Trophoblast cell (in vitro differentiated cells and primary cell): Measurements from ENCODE around the gene ACTR1A.

Experiments used
- DNase-seq, 2 donors: peaks; one replicate each; pipeline ENCODE4 v3.0.0-alpha.2; 2016
- H2AFZ ChIP-seq: 2 replicates; pipeline ENCODE4 v1.6.1; 2013; ENCODE audit warnings: low read length, moderate library complexity, mild to moderate bottlenecking; ENCODE audit not compliant: insufficient read depth, poor library complexity
- H2AK5ac ChIP-seq: 2 replicates; pipeline ENCODE4 v1.6.1; 2013; ENCODE audit warnings: mild to moderate bottlenecking, low read length
- H2BK120ac ChIP-seq: 2 replicates; pipeline ENCODE4 v1.6.1; 2013; ENCODE audit warnings: low read length, mild to moderate bottlenecking, moderate library complexity; ENCODE audit not compliant: insufficient read depth, poor library complexity
- H2BK12ac ChIP-seq: 2 replicates; pipeline ENCODE4 v1.6.1; 2013; ENCODE audit warnings: mild to moderate bottlenecking, low read length, moderate library complexity
- H2BK5ac ChIP-seq: 2 replicates; pipeline ENCODE4 v1.6.1; 2013; ENCODE audit warnings: low read length, low read depth, moderate library complexity, mild to moderate bottlenecking; ENCODE audit not compliant: poor library complexity
- H3K14ac ChIP-seq: 2 replicates; pipeline ENCODE4 v1.6.1; 2013; ENCODE audit warnings: mild to moderate bottlenecking, low read length
- H3K18ac ChIP-seq: 2 replicates; pipeline ENCODE4 v1.6.1; 2013; ENCODE audit warnings: mild to moderate bottlenecking, low read length
- H3K23ac ChIP-seq: 2 replicates; pipeline ENCODE4 v1.6.1; 2013; ENCODE audit warnings: low read length
- H3K27ac ChIP-seq: 2 replicates; pipeline ENCODE4 v1.5.1; 2013; ENCODE audit warnings: low read depth, mild to moderate bottlenecking, inconsistent platforms, low read length, moderate library complexity
- H3K27me3 ChIP-seq: 2 replicates; pipeline ENCODE4 v1.6.1; 2013; ENCODE audit warnings: inconsistent platforms, mild to moderate bottlenecking, low read length, moderate library complexity; ENCODE audit not compliant: insufficient read depth
- H3K36me3 ChIP-seq, 2 experiments: 1 replicate in 1 of 2; 2 replicates in 1 of 2; pipeline ENCODE4 v1.6.1; 2013; ENCODE audit warnings: low read length in 2 of 2, mild to moderate bottlenecking in 2 of 2, moderate library complexity in 1 of 2; ENCODE audit not compliant: insufficient read depth in 2 of 2, control insufficient read depth in 1 of 2
- H3K4ac ChIP-seq: 2 replicates; pipeline ENCODE4 v1.6.1; 2013; ENCODE audit warnings: low read depth, mild to moderate bottlenecking, low read length, moderate library complexity
- H3K4me1 ChIP-seq, 2 experiments: 1 replicate in 1 of 2; 2 replicates in 1 of 2; pipeline ENCODE4 v1.6.1; 2013; ENCODE audit warnings: low read length in 2 of 2, mild to moderate bottlenecking in 2 of 2, moderate library complexity in 1 of 2; ENCODE audit not compliant: insufficient read depth in 2 of 2, control insufficient read depth in 1 of 2
- H3K4me2 ChIP-seq: 2 replicates; pipeline ENCODE4 v1.6.1; 2013; ENCODE audit warnings: inconsistent platforms, mild to moderate bottlenecking, low read length, moderate library complexity
- H3K4me3 ChIP-seq: 2 replicates; pipeline ENCODE4 v1.5.1; 2013; ENCODE audit warnings: mild to moderate bottlenecking, low read depth, low read length, inconsistent platforms
- H3K79me1 ChIP-seq: one replicate; pipeline ENCODE4 v1.6.1; 2013; ENCODE audit warnings: low read length
- H3K79me2 ChIP-seq: 2 replicates; pipeline ENCODE4 v1.6.1; 2013; ENCODE audit warnings: low read length, mild to moderate bottlenecking; ENCODE audit not compliant: control insufficient read depth, insufficient read depth, poor library complexity
- H3K9ac ChIP-seq: 2 replicates; pipeline ENCODE4 v1.6.1; 2013; ENCODE audit warnings: mild to moderate bottlenecking, low read length
- H3K9me3 ChIP-seq: 2 replicates; pipeline ENCODE4 v1.6.1; 2013; ENCODE audit warnings: low read depth, mild to moderate bottlenecking, control low read depth, inconsistent platforms, low read length; ENCODE audit not compliant: insufficient read depth
- H4K12ac ChIP-seq: 2 replicates; pipeline ENCODE4 v1.6.1; 2013; ENCODE audit warnings: low read depth, mild to moderate bottlenecking, low read length, moderate library complexity
- H4K8ac ChIP-seq: 2 replicates; pipeline ENCODE4 v1.6.1; 2013; ENCODE audit warnings: low read depth, mild to moderate bottlenecking, low read length, moderate library complexity
- H4K91ac ChIP-seq: one replicate; pipeline ENCODE4 v1.6.1; 2013; ENCODE audit warnings: low read depth, mild to moderate bottlenecking, low read length, moderate library complexity
- WGBS: extraction: QIAGEN DNeasy Blood & Tissue Kit; methylation state at CpG from one replicate; pipeline ENCODE4 v1.1.7; 2013; ENCODE audit warnings: missing lambda C conversion rate; ENCODE audit not compliant: insufficient read length, insufficient coverage; ENCODE audit errors: extremely low coverage; 5-methylcytosine and 5-hydroxymethylcytosine counted together

The ACTR1A gene

DNA sequence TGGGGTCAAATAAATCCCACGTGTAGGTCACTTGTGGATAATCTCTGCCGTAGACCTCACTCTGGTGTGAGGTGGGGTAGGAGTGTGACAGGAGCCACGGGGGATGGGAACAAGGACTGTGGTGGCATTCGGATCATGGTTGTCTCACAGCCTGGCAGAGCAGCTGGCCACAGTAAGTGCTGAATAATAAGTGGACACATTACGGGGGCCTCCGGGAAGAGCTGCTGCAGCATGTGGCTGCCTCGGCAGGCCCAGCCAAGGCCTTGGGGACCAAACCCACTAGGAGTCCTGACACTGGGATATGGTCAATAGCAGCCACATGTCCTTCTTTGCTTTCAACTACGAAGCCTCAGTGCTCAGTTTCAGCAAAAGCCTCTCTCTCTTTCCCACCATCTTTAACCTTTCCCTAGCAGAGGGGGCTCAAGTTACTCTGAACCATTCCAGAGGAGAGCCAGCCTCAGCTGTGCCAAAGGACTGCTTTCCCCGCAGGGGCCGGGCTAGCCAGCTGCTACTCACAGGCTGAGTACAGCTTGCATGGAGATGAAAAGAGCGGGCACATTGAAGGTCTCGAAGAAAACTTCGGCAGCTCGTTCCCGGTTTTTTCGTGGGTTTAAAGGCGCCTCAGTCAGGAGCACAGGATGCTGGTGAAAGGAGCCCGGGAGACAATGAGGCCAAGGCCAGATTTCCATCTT, 17.3 kb downstream of the ACTR1A start:
- Histone ChIP-seq H3K9ac (no peak overlapping the region), H3K4me3 (no peak overlapping the region), H3K4me1 (peaks cover 2% of the 10 kb centered on the region in 2 experiments), H2BK12ac (no peak overlapping the region), H3K18ac (no peak overlapping the region), H3K4me2 (no peak overlapping the region), H3K27me3 (no peaks in the 10 kb centered on the region), H2BK120ac (no peak overlapping the region), H4K8ac (no peak overlapping the region), H3K27ac (no peak overlapping the region), H2BK5ac (no peak overlapping the region), H2AK5ac (no peak overlapping the region), H4K91ac (no peak overlapping the region), H3K14ac (no peak overlapping the region), H3K79me1 (no peaks in the 10 kb centered on the region), H2AFZ (no peak overlapping the region), H3K4ac (no peak overlapping the region), H3K23ac (no peak overlapping the region), H3K79me2 (no peaks in the 10 kb centered on the region), H3K9me3 (no peaks in the 10 kb centered on the region), H4K12ac (no peak overlapping the region), H3K36me3 (peaks cover 85 to 87% of the 10 kb centered on the region in 2 experiments)
- no CpG with 5 or more reads among the region's 18 CpGs for WGBS
- no peak for DNase-seq

DNA sequence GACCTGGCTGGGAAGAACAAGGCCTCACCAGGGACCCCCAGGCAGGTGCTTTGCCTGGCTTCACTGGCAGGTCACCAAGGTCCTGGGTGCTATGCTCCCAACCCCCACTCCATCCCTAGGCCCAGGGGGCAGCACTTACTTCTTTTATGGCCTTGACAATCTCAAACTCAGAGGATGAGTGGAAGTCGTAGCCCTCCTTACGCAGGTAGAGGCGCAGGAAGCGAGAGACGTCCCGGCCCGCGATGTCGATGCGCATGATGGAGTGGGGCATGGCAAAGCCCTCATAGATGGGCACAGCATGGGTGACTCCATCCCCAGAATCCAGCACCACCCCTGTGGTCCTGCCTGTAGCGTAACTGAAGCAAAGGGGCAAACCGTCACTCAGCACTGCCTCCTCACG, 18.5 kb downstream of the ACTR1A start:
- Histone ChIP-seq H3K4me2 (no peak overlapping the region), H3K4me1 (peaks cover 0 to 2% of the 10 kb centered on the region in 2 experiments), H3K18ac (no peak overlapping the region), H2BK5ac (no peak overlapping the region), H3K14ac (no peak overlapping the region), H3K23ac (no peak overlapping the region), H3K27me3 (no peaks in the 10 kb centered on the region), H3K9ac (no peak overlapping the region), H3K36me3 (peaks cover 92 to 97% of the 10 kb centered on the region in 2 experiments), H2AK5ac (no peak overlapping the region), H3K9me3 (no peaks in the 10 kb centered on the region), H3K4ac (no peak overlapping the region), H2AFZ (no peak overlapping the region), H4K8ac (no peak overlapping the region), H2BK12ac (no peak overlapping the region), H4K12ac (no peak overlapping the region), H3K79me2 (no peaks in the 10 kb centered on the region), H4K91ac (no peak overlapping the region), H3K4me3 (no peak overlapping the region), H3K27ac (no peak overlapping the region), H3K79me1 (no peaks in the 10 kb centered on the region), H2BK120ac (no peak overlapping the region)
- WGBS = no CpG with 5 or more reads among the region's 13 CpGs
- DNase-seq = no peak

DNA sequence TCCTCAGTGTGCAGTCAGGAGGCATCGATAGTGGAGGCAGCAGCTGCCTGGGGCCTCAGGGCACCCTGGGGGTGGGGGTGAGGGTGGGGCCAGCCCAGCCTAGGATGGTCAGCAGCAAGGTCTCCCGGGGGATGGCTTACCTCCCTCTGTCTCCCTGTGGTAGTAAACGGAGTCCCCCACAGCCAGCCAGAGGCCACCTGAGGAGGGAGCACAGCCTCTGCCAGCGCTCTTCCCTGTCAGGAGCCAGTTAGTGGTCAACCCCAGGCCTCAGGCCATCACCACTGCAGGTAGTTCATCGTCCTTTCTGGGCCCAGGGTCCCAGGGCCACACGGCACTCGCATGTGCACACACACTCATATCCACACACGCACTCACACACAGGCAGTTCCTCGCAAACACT, 22.1 kb downstream of the ACTR1A start:
- Histone ChIP-seq H3K4me3 (no peak overlapping the region), H2BK12ac (no peak overlapping the region)

DNA sequence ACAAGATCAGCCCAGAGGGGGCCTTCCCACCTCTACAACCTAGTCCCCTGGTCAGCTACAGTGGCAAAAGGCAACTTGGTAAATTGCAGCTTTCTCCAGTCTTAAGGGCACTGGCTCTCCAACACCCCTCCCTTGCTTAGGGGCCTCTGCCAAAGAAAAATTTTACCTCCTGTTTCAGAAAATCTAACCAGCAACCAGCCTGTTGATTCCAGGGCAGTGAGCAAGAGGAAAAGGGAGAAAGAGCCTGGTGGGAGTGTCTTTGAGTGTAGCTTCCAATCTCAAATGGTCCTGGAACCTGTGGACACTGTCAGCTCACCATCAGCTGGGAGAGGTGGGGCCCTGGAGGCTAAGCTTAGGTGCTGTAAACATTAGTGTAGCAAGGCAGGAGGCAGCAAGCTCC, 22.9 kb downstream of the ACTR1A start:
- no peak overlapping the region for H2BK120ac ChIP-seq
- no peak for DNase-seq
- H2AFZ ChIP-seq = no peak overlapping the region

More for the DNA sequence above, 22.1 kb downstream of the ACTR1A start:
- H3K23ac ChIP-seq = no peak overlapping the region
- DNase-seq = no peak
- H3K9me3 ChIP-seq = no peaks in the 10 kb centered on the region
- H2BK120ac ChIP-seq = no peak overlapping the region
- WGBS = no CpG with 5 or more reads among the region's 9 CpGs
- H4K12ac ChIP-seq = no peak overlapping the region
- peaks cover 69 to 77% of the 10 kb centered on the region in 2 experiments for H3K36me3 ChIP-seq
- no peaks in the 10 kb centered on the region for H3K27me3 ChIP-seq
- no peak overlapping the region for H3K4me2 ChIP-seq
- H2AK5ac ChIP-seq = no peak overlapping the region
- H3K9ac ChIP-seq = no peak overlapping the region
- H3K18ac ChIP-seq = no peak overlapping the region
- H3K79me2 ChIP-seq = no peaks in the 10 kb centered on the region
- H3K79me1 ChIP-seq = no peaks in the 10 kb centered on the region
- no peak overlapping the region for H3K14ac ChIP-seq
- no peak overlapping the region for H4K8ac ChIP-seq
- H2AFZ ChIP-seq = no peak overlapping the region
- no peak overlapping the region for H2BK5ac ChIP-seq
- peaks cover 0 to 2% of the 10 kb centered on the region in 2 experiments for H3K4me1 ChIP-seq
- no peak overlapping the region for H4K91ac ChIP-seq
- no peak overlapping the region for H3K27ac ChIP-seq
- H3K4ac ChIP-seq = no peak overlapping the region

More for the DNA sequence above, 22.9 kb downstream of the ACTR1A start:
- H3K79me2 ChIP-seq = no peaks in the 10 kb centered on the region
- H3K79me1 ChIP-seq = no peaks in the 10 kb centered on the region
- H3K4me1 ChIP-seq = peaks cover 0 to 2% of the 10 kb centered on the region in 2 experiments
- H3K23ac ChIP-seq = no peak overlapping the region
- no peak overlapping the region for H3K4ac ChIP-seq
- no peaks in the 10 kb centered on the region for H3K27me3 ChIP-seq
- no peak overlapping the region for H3K27ac ChIP-seq
- no peak overlapping the region for H3K4me2 ChIP-seq
- no peak overlapping the region for H3K4me3 ChIP-seq
- H2AK5ac ChIP-seq = no peak overlapping the region
- no peaks in the 10 kb centered on the region for H3K9me3 ChIP-seq
- H4K8ac ChIP-seq = no peak overlapping the region
- no peak overlapping the region for H2BK12ac ChIP-seq
- H4K91ac ChIP-seq = no peak overlapping the region
- no peak overlapping the region for H3K9ac ChIP-seq
- no peak overlapping the region for H3K14ac ChIP-seq
- H2BK5ac ChIP-seq = no peak overlapping the region
- H3K18ac ChIP-seq = no peak overlapping the region
- H3K36me3 ChIP-seq = peaks cover 61 to 70% of the 10 kb centered on the region in 2 experiments
- H4K12ac ChIP-seq = no peak overlapping the region
